G401.6 (cell line): ENCODE measurements around the gene BRAF.
"Not testable (repeated sequence)": the region's sequence is repeated elsewhere in the genome, so short reads cannot be mapped to it uniquely, and the experiment has no call there.

Experiments used
- FAIRE-seq: peaks from 2 replicates; lab custom pipeline; 2012; peaks lifted over from hg19 to GRCh38; lab: Jason Lieb, UNC

BRAF gene

GRCh38 chr7:140924821-140925421 lies at the start of gene BRAF:
Gene BRAF (minus strand): TSS chr7:140924929. CDS start chr7:140924703, 226 bp downstream.
- FAIRE-seq = no peak

GRCh38 chr7:140972876-140973829 lies 48.4 kb upstream of the BRAF start:
- FAIRE-seq = no peak

- no peak for FAIRE-seq
Observed at GRCh38 chr7:140972344-140972743, 47.6 kb upstream of the BRAF start.

GRCh38 chr7:140967438-140967837 lies 42.7 kb upstream of the BRAF start:
- no peak for FAIRE-seq

- FAIRE-seq = no peak
Observed at GRCh38 chr7:140966561-140967233, 42.0 kb upstream of the BRAF start.

GRCh38 chr7:140961117-140961516 lies 36.4 kb upstream of the BRAF start:
- FAIRE-seq = no peak

GRCh38 chr7:140956997-140957396 lies 32.3 kb upstream of the BRAF start:
- FAIRE-seq = not testable (repeated sequence)

GRCh38 chr7:140945940-140946339 lies 21.2 kb upstream of the BRAF start:
- no peak for FAIRE-seq

GRCh38 chr7:140942242-140942641 lies 17.5 kb upstream of the BRAF start:
- FAIRE-seq = not testable (repeated sequence)

- FAIRE-seq = no peak
Observed at GRCh38 chr7:140940898-140941297, 16.2 kb upstream of the BRAF start.

GRCh38 chr7:140937702-140938264 lies 13.1 kb upstream of the BRAF start:
- FAIRE-seq = no peak

GRCh38 chr7:140928491-140929309 lies 4.0 kb upstream of the BRAF start:
- no peak for FAIRE-seq

- not testable (repeated sequence) for FAIRE-seq
Observed at GRCh38 chr7:140927945-140928344, 3.2 kb upstream of the BRAF start.

GRCh38 chr7:140927351-140927750 lies 2.6 kb upstream of the BRAF start:
- FAIRE-seq = no peak

GRCh38 chr7:140926021-140926817 lies 1.5 kb upstream of the BRAF start:
- FAIRE-seq = no peak

- FAIRE-seq = no peak
Observed at GRCh38 chr7:140924019-140924820, 509 bp downstream of the BRAF start.

- FAIRE-seq = peak; percentile 61
Observed at GRCh38 chr7:140923358-140924006, 1.2 kb downstream of the BRAF start.

GRCh38 chr7:140922741-140923345 lies 1.9 kb downstream of the BRAF start:
- FAIRE-seq = no peak

- no peak for FAIRE-seq
Observed at GRCh38 chr7:140920745-140921144, 4.0 kb downstream of the BRAF start.
